GM12872 (cell line): ENCODE measurements around the gene PODXL.

Source experiments
- CTCF ChIP-seq: IDR thresholded peaks from 3 replicates; pipeline ENCODE4 v1.5.1; 2011; ENCODE audit warnings: low read depth, mild to moderate bottlenecking, low read length, moderate library complexity; ENCODE audit not compliant: insufficient read depth

The PODXL gene

GRCh38 chr7:131502810-131503508 lies 53.5 kb downstream of the PODXL start:
- no peak for TF ChIP-seq CTCF

GRCh38 chr7:131501930-131502685 lies 54.3 kb downstream of the PODXL start:
- TF ChIP-seq CTCF = no peak

GRCh38 chr7:131501422-131501821 lies 55.0 kb downstream of the PODXL start:
- no peak for TF ChIP-seq CTCF

- no peak for TF ChIP-seq CTCF
Measured at GRCh38 chr7:131500357-131500756, 56.1 kb downstream of the PODXL start.

GRCh38 chr7:131499801-131500200 lies 56.6 kb downstream of the PODXL start:
- TF ChIP-seq CTCF = no peak

GRCh38 chr7:131498237-131498885 lies 58.1 kb downstream of the PODXL start:
- no peak for TF ChIP-seq CTCF

GRCh38 chr7:131497454-131497853 lies 59.0 kb downstream of the PODXL start:
- no peak for TF ChIP-seq CTCF
